Measurements from ENCODE around the gene CLBA1. TPM values are rescaled to one million over a fixed set of nuclear protein-coding genes. Genes with fewer than 3 reads are reported as not detected.
"Not testable (repeated sequence)": the region's sequence is repeated elsewhere in the genome, so short reads cannot be mapped to it uniquely, and the experiment has no call there.

The CLBA1 gene
- total RNA-seq, 1 donor from 2014 or later = 1.4 TPM

- no peak overlapping the region for H3K4me3 Mint-ChIP-seq (ENCODE audit: low read depth)
- intact Hi-C loops (cut with micrococcal nuclease) = loop anchor here (2.0 to 10.0 kb wide), 2 partner anchors 39 to 271 kb away; partner anchors contain the start of genes GPR132 and SIVA1
- H3K27me3 Mint-ChIP-seq (ENCODE audit: low read depth) = no peaks in the 10 kb centered on the region
- H3K9me3 Mint-ChIP-seq = no peaks in the 10 kb centered on the region
- peaks cover 42% of the 10 kb centered on the region for H3K4me1 Mint-ChIP-seq (ENCODE audit: low read depth)
- DNase-seq (ENCODE audit: low spot score) = no peak
- peak overlapping the region; percentile 90 for H3K27ac Mint-ChIP-seq
- peaks cover 8% of the 10 kb centered on the region for H3K36me3 Mint-ChIP-seq (ENCODE audit: low read depth)
Measured at GRCh38 chr14:105025429-105025828, 39.8 kb downstream of the CLBA1 start.

GRCh38 chr14:105026033-105026785 lies 40.6 kb downstream of the CLBA1 start:
- H3K4me1 Mint-ChIP-seq (ENCODE audit: low read depth) = peaks cover 42% of the 10 kb centered on the region
- no peaks in the 10 kb centered on the region for H3K27me3 Mint-ChIP-seq (ENCODE audit: low read depth)
- H3K4me3 Mint-ChIP-seq (ENCODE audit: low read depth) = peak overlapping the region; percentile 33
- DNase-seq (ENCODE audit: low spot score) = no peak
- peaks cover 8% of the 10 kb centered on the region for H3K36me3 Mint-ChIP-seq (ENCODE audit: low read depth)
- no peaks in the 10 kb centered on the region for H3K9me3 Mint-ChIP-seq
- intact Hi-C loops (cut with micrococcal nuclease) = loop anchor here (10.0 kb wide), 1 partner anchor 271 kb away; the partner anchor contains the start of gene SIVA1
- peak overlapping the region; percentile 90 for H3K27ac Mint-ChIP-seq

DNA sequence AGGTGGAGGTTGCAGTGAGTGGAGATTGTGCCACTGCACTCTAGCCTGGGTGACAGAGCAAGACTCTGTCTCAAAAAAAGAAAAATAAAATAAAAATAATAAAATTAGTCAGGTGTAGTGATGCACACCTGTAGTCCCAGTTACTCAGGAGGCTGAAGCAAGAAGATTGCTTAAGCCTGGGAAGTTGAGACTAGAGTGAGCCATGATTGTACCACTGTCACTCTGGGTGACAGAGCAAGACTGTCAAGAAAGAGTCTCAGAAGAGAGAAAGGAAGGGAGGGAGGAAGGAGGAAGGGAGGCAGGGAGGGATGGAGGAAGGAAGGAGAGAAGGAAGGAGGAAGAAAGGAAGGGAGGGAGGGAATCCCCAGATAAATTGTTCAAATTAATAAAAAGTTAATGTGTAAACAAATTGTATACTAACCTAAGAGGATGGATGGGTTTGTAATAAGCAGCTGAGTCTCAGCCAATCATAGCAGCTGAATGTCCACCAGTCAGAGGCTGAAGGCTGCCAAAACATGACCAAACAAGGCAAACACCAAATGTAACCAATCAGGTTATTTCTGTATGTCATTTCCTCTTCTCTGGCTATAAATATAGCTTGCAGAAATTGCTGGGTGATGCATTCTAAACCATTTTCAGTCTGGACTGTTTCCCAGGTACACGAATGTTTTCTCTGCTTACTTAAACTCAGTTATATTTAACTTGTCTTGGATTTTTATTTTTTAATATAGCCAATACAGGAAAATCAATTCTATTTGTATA lies 41.4 kb downstream of the CLBA1 start:
- peak overlapping the region; percentile 3 for H3K27ac Mint-ChIP-seq
- H3K4me1 Mint-ChIP-seq (ENCODE audit: low read depth) = peaks cover 38% of the 10 kb centered on the region
- no peaks in the 10 kb centered on the region for H3K9me3 Mint-ChIP-seq
- peaks cover 4% of the 10 kb centered on the region for H3K36me3 Mint-ChIP-seq (ENCODE audit: low read depth)
- no peaks in the 10 kb centered on the region for H3K27me3 Mint-ChIP-seq (ENCODE audit: low read depth)
- no peak overlapping the region for H3K4me3 Mint-ChIP-seq (ENCODE audit: low read depth)
- DNase-seq (ENCODE audit: low spot score) = no peak
- intact Hi-C loops (cut with micrococcal nuclease) = loop anchor here (10.0 kb wide), 1 partner anchor 272 kb away; the partner anchor contains the start of gene SIVA1

DNA sequence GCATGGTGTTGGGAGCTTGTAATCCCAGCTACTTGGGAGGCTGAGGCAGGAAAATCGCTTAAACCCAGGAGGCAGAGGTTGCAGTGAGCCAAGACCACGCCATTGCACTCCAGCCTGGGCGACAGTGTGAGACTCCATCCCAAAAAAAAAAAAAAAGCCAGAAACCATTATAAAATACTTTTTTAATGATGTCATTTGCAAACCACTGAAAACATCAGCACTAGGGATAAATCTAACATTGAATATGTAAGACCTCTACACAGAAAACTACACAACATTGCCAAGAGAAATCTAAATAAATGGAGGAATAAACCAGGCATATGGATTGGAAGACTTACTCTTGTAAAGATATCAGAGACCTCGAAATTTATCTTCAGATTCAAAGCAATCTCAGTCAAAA lies 42.1 kb downstream of the CLBA1 start:
- H3K27me3 Mint-ChIP-seq (ENCODE audit: low read depth); DNase-seq (ENCODE audit: low spot score); H3K9me3 Mint-ChIP-seq; H3K27ac Mint-ChIP-seq; H3K36me3 Mint-ChIP-seq (ENCODE audit: low read depth); H3K4me3 Mint-ChIP-seq (ENCODE audit: low read depth): not testable (repeated sequence)
- peaks cover 33% of the 10 kb centered on the region for H3K4me1 Mint-ChIP-seq (ENCODE audit: low read depth)
- intact Hi-C loops (cut with micrococcal nuclease) = loop anchor here (10.0 kb wide), 1 partner anchor 273 kb away; the partner anchor contains the start of gene SIVA1

- H3K9me3 Mint-ChIP-seq = no peaks in the 10 kb centered on the region
- H3K27ac Mint-ChIP-seq = no peak overlapping the region
- no peak for DNase-seq (ENCODE audit: low spot score)
- peaks cover 27% of the 10 kb centered on the region for H3K4me1 Mint-ChIP-seq (ENCODE audit: low read depth)
- no peak overlapping the region for H3K4me3 Mint-ChIP-seq (ENCODE audit: low read depth)
- intact Hi-C loops (cut with micrococcal nuclease) = loop anchor here (10.0 kb wide), 1 partner anchor 274 kb away; the partner anchor contains the start of gene SIVA1
- H3K36me3 Mint-ChIP-seq (ENCODE audit: low read depth) = peaks cover 4% of the 10 kb centered on the region
- H3K27me3 Mint-ChIP-seq (ENCODE audit: low read depth) = no peaks in the 10 kb centered on the region
Measured at GRCh38 chr14:105028251-105028927, 42.8 kb downstream of the CLBA1 start.

DNA sequence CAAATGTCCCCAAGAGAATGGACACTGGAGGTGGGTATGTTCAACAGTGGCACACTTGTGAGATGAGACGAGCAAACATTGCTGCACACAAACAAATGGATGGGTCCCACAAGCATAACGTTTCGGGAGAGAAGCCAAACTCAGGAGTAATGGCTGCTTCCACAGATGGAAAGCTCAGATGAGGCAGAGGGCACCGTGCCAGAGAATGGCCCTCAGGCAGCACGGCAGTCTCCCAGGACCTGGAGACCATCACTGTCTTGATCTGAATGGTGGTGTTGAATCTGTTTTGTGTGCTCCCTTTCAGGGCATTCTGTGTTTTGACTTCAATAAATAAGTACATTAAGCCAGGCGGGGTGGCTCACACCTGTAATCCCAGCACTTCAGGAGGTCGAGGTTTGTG lies 43.8 kb downstream of the CLBA1 start:
- intact Hi-C loops (cut with micrococcal nuclease) = loop anchor here (10.0 kb wide), 1 partner anchor 275 kb away; the partner anchor contains the start of gene SIVA1
- Mint-ChIP-seq H3K4me1 (ENCODE audit: low read depth) (peaks cover 24% of the 10 kb centered on the region), H3K4me3 (ENCODE audit: low read depth) (no peak overlapping the region), H3K36me3 (ENCODE audit: low read depth) (peaks cover 4% of the 10 kb centered on the region), H3K27ac (no peak overlapping the region), H3K9me3 (no peaks in the 10 kb centered on the region), H3K27me3 (ENCODE audit: low read depth) (peaks cover 4% of the 10 kb centered on the region)
- DNase-seq (ENCODE audit: low spot score) = no peak

GRCh38 chr14:105030194-105030593 lies 44.6 kb downstream of the CLBA1 start:
- H3K9me3 Mint-ChIP-seq = no peaks in the 10 kb centered on the region
- DNase-seq (ENCODE audit: low spot score) = no peak
- H3K27me3 Mint-ChIP-seq (ENCODE audit: low read depth) = peaks cover 4% of the 10 kb centered on the region
- no peak overlapping the region for H3K27ac Mint-ChIP-seq
- intact Hi-C loops (cut with micrococcal nuclease) = no loop called here
- H3K36me3 Mint-ChIP-seq (ENCODE audit: low read depth) = peaks cover 4% of the 10 kb centered on the region
- peaks cover 19% of the 10 kb centered on the region for H3K4me1 Mint-ChIP-seq (ENCODE audit: low read depth)
- no peak overlapping the region for H3K4me3 Mint-ChIP-seq (ENCODE audit: low read depth)

DNA sequence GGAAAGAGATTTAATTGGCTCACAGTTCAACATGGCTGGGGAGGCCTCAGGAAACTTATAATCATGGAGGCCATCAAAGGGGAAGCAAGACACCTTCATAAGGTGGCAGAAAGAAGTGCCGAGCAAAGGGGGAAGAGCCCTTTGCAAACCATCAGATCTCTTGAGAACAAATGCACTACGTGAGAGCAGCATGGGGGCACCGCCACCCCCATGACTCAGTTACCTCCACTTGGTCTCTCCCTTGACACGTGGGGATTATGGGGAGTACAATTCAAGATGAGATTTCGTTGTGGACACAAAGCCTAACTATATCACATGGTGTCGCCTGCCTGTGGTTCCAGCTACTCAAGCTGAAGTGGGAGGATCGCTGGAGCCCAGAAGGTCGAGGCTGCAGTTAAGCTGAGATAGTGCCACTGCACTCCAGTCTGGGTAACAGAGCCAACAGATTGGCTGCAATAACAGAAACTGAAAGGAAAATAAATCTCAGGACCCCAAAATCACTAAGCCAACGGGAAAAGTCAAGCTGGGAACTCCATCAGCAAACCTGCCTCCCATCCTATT lies 45.3 kb downstream of the CLBA1 start:
- H3K4me1 Mint-ChIP-seq (ENCODE audit: low read depth) = peaks cover 14% of the 10 kb centered on the region
- no peak for DNase-seq (ENCODE audit: low spot score)

DNA sequence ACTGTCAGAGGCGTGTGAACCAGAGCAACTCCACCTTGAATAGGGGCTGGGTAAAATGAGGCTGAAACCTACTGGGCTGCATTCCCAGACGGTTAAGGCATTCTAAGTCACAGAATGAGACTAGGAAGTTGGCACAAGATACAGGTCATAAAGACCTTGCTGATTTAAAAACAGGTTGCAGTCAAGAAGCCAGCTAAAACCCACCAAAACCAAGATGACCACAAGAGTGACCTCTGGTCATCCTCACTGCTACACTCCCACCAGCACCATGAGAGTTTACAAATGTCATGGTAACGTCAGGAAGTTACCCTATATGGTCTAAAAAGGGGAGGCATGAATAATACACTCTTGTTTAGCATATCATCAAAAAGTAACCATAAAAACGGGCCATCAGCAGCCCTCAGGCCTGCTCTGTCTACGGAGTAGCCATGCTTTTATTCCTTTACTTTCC lies 46.9 kb downstream of the CLBA1 start:
- DNase-seq (ENCODE audit: low spot score); H3K36me3 Mint-ChIP-seq (ENCODE audit: low read depth); H3K9me3 Mint-ChIP-seq; intact Hi-C loops (cut with micrococcal nuclease); H3K4me1 Mint-ChIP-seq (ENCODE audit: low read depth); H3K4me3 Mint-ChIP-seq (ENCODE audit: low read depth); H3K27ac Mint-ChIP-seq; H3K27me3 Mint-ChIP-seq (ENCODE audit: low read depth): not testable (repeated sequence)

More for the DNA sequence above, 45.3 kb downstream of the CLBA1 start:
- H3K27me3 Mint-ChIP-seq (ENCODE audit: low read depth) = peaks cover 4% of the 10 kb centered on the region
- intact Hi-C loops (cut with micrococcal nuclease) = no loop called here
- H3K36me3 Mint-ChIP-seq (ENCODE audit: low read depth) = peaks cover 4% of the 10 kb centered on the region
- no peak overlapping the region for H3K4me3 Mint-ChIP-seq (ENCODE audit: low read depth)
- no peaks in the 10 kb centered on the region for H3K9me3 Mint-ChIP-seq
- H3K27ac Mint-ChIP-seq = no peak overlapping the region

DNA sequence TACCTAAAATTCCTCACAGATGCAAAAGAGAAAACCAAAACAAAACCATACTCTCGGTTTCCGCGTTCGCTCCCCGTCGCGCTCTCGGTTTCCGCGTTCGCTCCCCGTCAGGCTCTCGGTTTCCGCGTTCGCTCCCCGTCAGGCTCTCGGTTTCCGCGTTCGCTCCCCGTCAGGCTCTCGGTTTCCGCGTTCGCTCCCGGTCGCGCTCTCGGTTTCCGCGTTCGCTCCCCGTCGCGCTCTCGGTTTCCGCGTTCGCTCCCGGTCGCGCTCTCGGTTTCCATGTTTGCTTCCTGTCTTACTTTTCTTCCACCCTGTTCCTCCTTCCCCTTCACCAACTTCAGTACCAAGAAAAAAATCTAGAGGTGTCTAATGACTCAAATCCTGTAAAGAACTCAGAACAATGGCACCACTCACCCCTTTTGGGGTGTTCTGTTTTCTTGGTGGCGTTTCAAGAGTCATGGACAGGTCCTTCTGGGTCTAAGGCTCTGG lies 47.9 kb downstream of the CLBA1 start:
- intact Hi-C loops (cut with micrococcal nuclease); DNase-seq (ENCODE audit: low spot score); H3K4me1 Mint-ChIP-seq (ENCODE audit: low read depth); H3K9me3 Mint-ChIP-seq; H3K27me3 Mint-ChIP-seq (ENCODE audit: low read depth); H3K27ac Mint-ChIP-seq; H3K36me3 Mint-ChIP-seq (ENCODE audit: low read depth): not testable (repeated sequence)
- peak overlapping the region; percentile 75 for H3K4me3 Mint-ChIP-seq (ENCODE audit: low read depth)

DNA sequence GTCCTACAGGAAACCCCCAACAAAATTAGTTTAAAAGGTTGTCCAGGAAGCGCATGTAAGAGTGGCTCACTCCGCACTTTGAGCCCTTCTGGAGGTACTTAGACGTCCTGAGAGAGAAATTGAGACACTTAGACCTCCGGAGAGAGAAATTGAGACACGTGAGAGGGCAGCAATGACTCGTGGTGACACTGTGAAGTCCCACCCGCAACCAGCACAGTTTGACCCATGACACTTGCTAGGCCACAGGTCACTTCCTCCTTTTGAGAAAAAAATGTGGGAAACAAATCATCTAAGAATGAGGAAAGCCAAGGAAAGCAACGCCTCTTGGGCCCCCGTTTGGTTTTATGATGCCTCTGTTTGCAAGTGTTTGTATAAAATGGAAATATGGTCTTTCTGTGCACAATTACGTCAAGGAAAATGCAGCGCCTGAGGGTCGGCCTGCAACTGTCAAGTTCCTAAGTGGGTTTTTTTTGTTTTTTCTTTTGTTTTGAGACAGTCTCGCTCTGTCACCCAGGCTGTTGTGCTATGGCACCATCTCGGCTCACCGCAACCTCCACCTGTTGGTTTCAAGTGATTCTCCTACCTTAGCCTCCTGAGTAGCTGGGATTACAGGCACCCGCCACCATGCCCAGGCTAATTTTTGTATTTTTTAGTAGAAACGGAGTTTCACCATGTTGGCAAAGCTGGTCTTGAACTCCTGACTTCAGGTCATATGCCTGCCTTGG lies 48.9 kb downstream of the CLBA1 start:
- Mint-ChIP-seq H3K27me3 (ENCODE audit: low read depth) (peaks cover 4% of the 10 kb centered on the region), H3K27ac (no peak overlapping the region), H3K4me3 (ENCODE audit: low read depth) (no peak overlapping the region), H3K4me1 (ENCODE audit: low read depth) (peaks cover 3% of the 10 kb centered on the region), H3K36me3 (ENCODE audit: low read depth) (no peaks in the 10 kb centered on the region), H3K9me3 (no peaks in the 10 kb centered on the region)
- DNase-seq (ENCODE audit: low spot score) = no peak
- intact Hi-C loops (cut with micrococcal nuclease) = no loop called here

GRCh38 chr14:105035616-105036015 lies 50.0 kb downstream of the CLBA1 start:
- H3K27ac Mint-ChIP-seq; H3K27me3 Mint-ChIP-seq (ENCODE audit: low read depth); H3K36me3 Mint-ChIP-seq (ENCODE audit: low read depth); H3K9me3 Mint-ChIP-seq; H3K4me3 Mint-ChIP-seq (ENCODE audit: low read depth); H3K4me1 Mint-ChIP-seq (ENCODE audit: low read depth); DNase-seq (ENCODE audit: low spot score); intact Hi-C loops (cut with micrococcal nuclease): not testable (repeated sequence)

Data from activated T-helper 2 cell treated with anti-CD3 and anti-CD28 coated beads, Interferon-gamma antibody, Interleukin-2, Interleukin-4, amounts not matched to agents 10 μg/mL and 5 μg/mL and 100 μg/mL, durations not matched to agents 14 hours and 24 hours and 36 hours (primary cell).